K562 (cell line): ENCODE measurements around the gene CYP4F3. TPM values are rescaled to one million over a fixed set of nuclear protein-coding genes. Genes with fewer than 3 reads are reported as not detected.

Source experiments
- ATAC-seq: fragments of 200-7000 bp; cut with Tn5 transposase; 3 replicates; pipeline ENCODE4 v1.9.1; 2020; ENCODE audit warnings: moderate library complexity
- BruUV-seq: library from RNA; stranded (reverse); fragments of 400-500 nt; replicated peaks from 2 replicates; lab custom pipeline; 2021; lab: Mats Ljungman, UMichigan
- CTCF ChIA-PET: fragments of 300-600 bp; formaldehyde crosslinking; extraction: SDS; loops from one replicate; lab custom pipeline; 2021; ENCODE audit warnings: low intra/inter-chr PET ratio; lab: Yijun Ruan, JAX
- POLR2A ChIA-PET: fragments of 300-600, 350-650 bp; sonication (Branson Sonifier 250); formaldehyde crosslinking; extraction: SDS; loops from one replicate; lab custom pipeline; 2021; ENCODE audit warnings: antibody characterized with exemption, inconsistent platforms; lab: Yijun Ruan, JAX
- DNase-seq, 4 experiments: peaks; one replicate each; pipeline versions ENCODE4 v3.0.0 to v3.0.0-alpha.2; 2011 to 2018; ENCODE audit warnings: low spot score in 3 of 4, mixed read lengths in 3 of 4; ENCODE audit errors: extremely low read depth in 1 of 4
- FAIRE-seq: peaks from 2 replicates; lab custom pipeline; 2011; peaks lifted over from hg19 to GRCh38; lab: Jason Lieb, UNC
- H2AFZ ChIP-seq: 2 replicates; pipeline ENCODE4 v1.6.0; 2011; ENCODE audit warnings: low read depth, low read length, control low read depth, inconsistent platforms
- H3K27ac ChIP-seq: fragments of 200-600 bp; 3 replicates; pipeline ENCODE4 v1.8.0; 2011; ENCODE audit warnings: low read depth, mild to moderate bottlenecking, control low read depth, inconsistent platforms, low read length, moderate library complexity, mixed read lengths; ENCODE audit errors: extremely low read depth
- H3K27me3 ChIP-seq, 2 experiments: fragments of 300-600 bp in 1 of 2; 2 replicates in 1 of 2; 3 replicates in 1 of 2; pipeline versions ENCODE4 v1.6.0 to v1.8.0; 2011; ENCODE audit warnings: inconsistent platforms in 2 of 2, low read length in 2 of 2, mild to moderate bottlenecking in 1 of 2, mixed read lengths in 1 of 2, moderate library complexity in 1 of 2; ENCODE audit not compliant: control insufficient read depth in 2 of 2, insufficient read depth in 2 of 2
- H3K36me3 ChIP-seq: fragments of 300-600 bp; 3 replicates; pipeline ENCODE4 v1.8.0; 2011; ENCODE audit warnings: mild to moderate bottlenecking, low read length, inconsistent platforms; ENCODE audit not compliant: control insufficient read depth, insufficient read depth
- H3K4me1 ChIP-seq, 2 experiments: fragments of 200-600 bp in 1 of 2; replicated peaks in 1 of 2; 2 replicates in 1 of 2; 3 replicates in 1 of 2; pipeline versions ENCODE4 v1.5.1 to v1.8.0; 2011; ENCODE audit warnings: inconsistent platforms in 2 of 2, low read length in 2 of 2, mild to moderate bottlenecking in 1 of 2, mixed read lengths in 1 of 2, moderate library complexity in 1 of 2; ENCODE audit not compliant: control insufficient read depth in 2 of 2, insufficient read depth in 2 of 2
- H3K4me2 ChIP-seq: 2 replicates; pipeline ENCODE4 v1.6.1; 2011; ENCODE audit warnings: low read length, control low read depth, inconsistent platforms, mixed read lengths; ENCODE audit not compliant: insufficient read depth
- H3K4me3 ChIP-seq: fragments of 200-600 bp; sonication (generic), shearing (Covaris generic); 2 replicates; pipeline ENCODE4 v1.5.1; 2016; ENCODE audit warnings: control low read depth, inconsistent platforms
- H3K79me2 ChIP-seq: fragments of 200-600 bp; 3 replicates; pipeline ENCODE4 v1.8.0; 2011; ENCODE audit warnings: low read length, inconsistent platforms; ENCODE audit not compliant: control insufficient read depth, insufficient read depth
- H3K9ac ChIP-seq, 2 experiments: 2 replicates each; pipeline versions ENCODE4 v1.6.0 to v1.6.1; 2011; ENCODE audit warnings: low read depth in 2 of 2, low read length in 2 of 2, control low read depth in 1 of 2, inconsistent platforms in 1 of 2, mild to moderate bottlenecking in 1 of 2, mixed read lengths in 1 of 2; ENCODE audit not compliant: insufficient read depth in 1 of 2
- H3K9me1 ChIP-seq: one replicate; pipeline ENCODE4 v1.6.0; 2011; ENCODE audit warnings: inconsistent platforms, mild to moderate bottlenecking, low read length, moderate library complexity; ENCODE audit not compliant: control insufficient read depth, insufficient read depth
- H3K9me3 ChIP-seq: replicated peaks from 2 replicates; pipeline ENCODE4 v1.5.1; 2011; ENCODE audit warnings: low read depth, low read length, inconsistent platforms; ENCODE audit not compliant: control insufficient read depth, insufficient read depth
- H4K20me1 ChIP-seq: replicated peaks from 2 replicates; pipeline ENCODE4 v1.6.1; 2011; ENCODE audit warnings: low read length, inconsistent platforms, mixed read lengths; ENCODE audit not compliant: control insufficient read depth, insufficient read depth
- FOXP1 ChIP-seq: sonication (generic); formaldehyde crosslinking; IDR thresholded peaks from 2 replicates; pipeline ENCODE4 v1.8.0; 2022; ENCODE audit warnings: mild to moderate bottlenecking, missing genetic modification reagents
- POLR2G ChIP-seq: fragments of 200-400 bp; formaldehyde crosslinking; IDR thresholded peaks from 2 replicates; pipeline ENCODE4 v1.6.1; 2017; ENCODE audit warnings: low read depth, mild to moderate bottlenecking, antibody characterized with exemption, low read length, moderate library complexity
- SRSF9 ChIP-seq: fragments of 200-400 bp; formaldehyde crosslinking; IDR thresholded peaks from 2 replicates; pipeline ENCODE4 v1.6.1; 2017; ENCODE audit warnings: low read depth, low read length, borderline replicate concordance
- TAL1 ChIP-seq: fragments of 450-650 bp; IDR thresholded peaks from 2 replicates; pipeline ENCODE4 v1.6.1; 2016; ENCODE audit warnings: mild to moderate bottlenecking
- WGBS: fragments of 100-300 bp; shearing (Covaris generic); methylation state at CpG from one replicate; pipeline ENCODE4 v1.1.6; 2016; ENCODE audit warnings: low coverage, mixed read lengths; ENCODE audit not compliant: insufficient coverage; ENCODE audit errors: missing lambda C conversion rate; 5-methylcytosine and 5-hydroxymethylcytosine counted together
- in situ Hi-C: fragments of 300-500 bp; cut with MboI; formaldehyde crosslinking; loops from 4 replicates; pipeline ENCODE4 v1.15.0; 2018; ENCODE audit warnings: inconsistent platforms, mixed read lengths
- intact Hi-C: fragments of 100-400 bp; cut with micrococcal nuclease; formaldehyde crosslinking; loops from 2 replicates; pipeline ENCODE4 v1.14.2; 2022
- polyA plus RNA-seq, 8 experiments: library from polyadenylated mRNA; depleted of rRNA in 4 of 8; stranded (reverse) in 5 of 8; unstranded in 3 of 8; fragments of >200 nt; fragmentation: Nextera tagmentation in 2 of 8; fragmentation: Illumina TruSeq in 1 of 8; extraction: Ambion mirVana in 2 of 8; extraction: Trizol in 1 of 8; gene quantifications; 2 replicates each; pipeline versions ENCODE4 v1.2.1 to v1.2.3, GENCODE V29; 2011 to 2014; ENCODE audit warnings: inconsistent platforms in 1 of 8, missing spikeins in 1 of 8
- total RNA-seq, 7 experiments: library from RNA; depleted of rRNA in 6 of 7; stranded (reverse); fragments of >200 nt in 6 of 7; fragmentation: Illumina TruSeq in 2 of 7; extraction: Trizol in 2 of 7; gene quantifications; 2 replicates each; pipeline versions ENCODE4 v1.2.1 to v1.2.3, GENCODE V29; 2011 to 2021; ENCODE audit warnings: low replicate concordance in 1 of 7
- TF ChIP-seq, protein P1 (sequence below), 3 experiments: IDR thresholded peaks in 2 of 3; conservative IDR thresholded peaks in 1 of 3; 2 replicates each; pipeline ENCODE4 v1.5.1; 2011 to 2012; ENCODE audit warnings: low read length in 3 of 3, mild to moderate bottlenecking in 3 of 3, control low read depth in 2 of 3, improper control_type of control experiment in 1 of 3, inconsistent platforms in 1 of 3, low read depth in 1 of 3, mixed read lengths in 1 of 3, moderate library complexity in 1 of 3; ENCODE audit not compliant: insufficient read depth in 2 of 3

CYP4F3 gene
- total and polyA plus RNA-seq, 9 of the 15 experiments (the other 6 are each of a cell fraction or from before 2014, with no cell fraction given): 0.01 to 0.40 (median 0.16) TPM; not detected in 6

DNA sequence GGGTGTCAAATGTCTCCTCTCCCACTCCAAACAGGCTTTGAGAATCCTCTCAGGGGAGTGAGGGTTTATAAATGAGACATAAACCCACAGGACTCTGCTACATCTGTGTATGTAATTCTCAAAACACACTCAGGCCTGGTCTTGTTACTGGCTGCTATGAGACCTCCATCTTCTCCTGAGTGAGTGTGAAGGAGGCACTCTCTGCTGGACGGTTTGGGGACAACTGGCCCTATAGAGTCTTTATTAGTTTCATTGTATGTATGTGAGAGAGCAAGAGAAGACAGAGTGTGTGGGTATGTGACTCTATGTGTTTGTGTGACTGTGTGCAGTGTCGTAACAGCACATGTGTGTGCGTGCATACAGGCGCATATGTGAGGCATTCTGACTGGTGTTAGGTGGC is 22.6 kb downstream of the CYP4F3 start:
- CTCF ChIA-PET: no interaction called here

More for the DNA sequence above, 22.6 kb downstream of the CYP4F3 start:
- intact Hi-C loops: no loop called here
- Histone ChIP-seq H3K4me2 (no peak overlapping the region), H3K27me3 (no peaks in the 10 kb centered on the region), H3K36me3 (no peaks in the 10 kb centered on the region), H3K27ac (no peak overlapping the region), H3K9ac (no peak overlapping the region), H2AFZ (no peak overlapping the region), H4K20me1 (no peaks in the 10 kb centered on the region), H3K79me2 (no peaks in the 10 kb centered on the region), H3K9me3 (no peaks in the 10 kb centered on the region), H3K4me3 (no peak overlapping the region), H3K9me1 (no peaks in the 10 kb centered on the region), H3K4me1 (no peaks in the 10 kb centered on the region)
- BruUV-seq: no TSS peak
- in situ Hi-C loops: no loop called here
- TF ChIP-seq, protein P1, sequence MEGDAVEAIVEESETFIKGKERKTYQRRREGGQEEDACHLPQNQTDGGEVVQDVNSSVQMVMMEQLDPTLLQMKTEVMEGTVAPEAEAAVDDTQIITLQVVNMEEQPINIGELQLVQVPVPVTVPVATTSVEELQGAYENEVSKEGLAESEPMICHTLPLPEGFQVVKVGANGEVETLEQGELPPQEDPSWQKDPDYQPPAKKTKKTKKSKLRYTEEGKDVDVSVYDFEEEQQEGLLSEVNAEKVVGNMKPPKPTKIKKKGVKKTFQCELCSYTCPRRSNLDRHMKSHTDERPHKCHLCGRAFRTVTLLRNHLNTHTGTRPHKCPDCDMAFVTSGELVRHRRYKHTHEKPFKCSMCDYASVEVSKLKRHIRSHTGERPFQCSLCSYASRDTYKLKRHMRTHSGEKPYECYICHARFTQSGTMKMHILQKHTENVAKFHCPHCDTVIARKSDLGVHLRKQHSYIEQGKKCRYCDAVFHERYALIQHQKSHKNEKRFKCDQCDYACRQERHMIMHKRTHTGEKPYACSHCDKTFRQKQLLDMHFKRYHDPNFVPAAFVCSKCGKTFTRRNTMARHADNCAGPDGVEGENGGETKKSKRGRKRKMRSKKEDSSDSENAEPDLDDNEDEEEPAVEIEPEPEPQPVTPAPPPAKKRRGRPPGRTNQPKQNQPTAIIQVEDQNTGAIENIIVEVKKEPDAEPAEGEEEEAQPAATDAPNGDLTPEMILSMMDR (IDR thresholded peaks at IDR 0.05 in 2 of 3, conservative IDR thresholded peaks at IDR 0.05 in 1 of 3; ENCODE audit: insufficient read depth in 2 of 3, low read depth in 1 of 3, low read length in 3 of 3): peak in 1 of 3 experiments; percentile 36; a peak in 2 of 6 replicates
- TF ChIP-seq POLR2G: no peak
- no peak for TF ChIP-seq SRSF9
- TF ChIP-seq TAL1: no peak
- no peak for TF ChIP-seq FOXP1
- ATAC-seq (no peak), FAIRE-seq (no peak), DNase-seq (no peak)
- WGBS: 0% methylated on average over 4 of the region's 4 CpGs
- POLR2A ChIA-PET: interaction anchor here (1.0 kb wide), 1 partner anchor 9 kb away, joined by 5 read pairs; no protein-coding TSS in a partner anchor
